Astrocyte of the spinal cord (primary cell): Measurements from ENCODE around the gene PPT2.
"Not testable (repeated sequence)": the region's sequence is repeated elsewhere in the genome, so short reads cannot be mapped to it uniquely, and the experiment has no call there.

Experiments
- DNase-seq: peaks from one replicate; pipeline ENCODE4 v3.0.0; 2011; ENCODE audit warnings: low read depth, low spot score
- H3K4me3 ChIP-seq: 2 replicates; pipeline ENCODE4 v1.5.1; 2011; ENCODE audit warnings: low read depth, mild to moderate bottlenecking, low read length, moderate library complexity
- CTCF ChIP-seq: IDR thresholded peaks from 2 replicates; pipeline ENCODE4 v1.5.1; 2012; ENCODE audit warnings: low read depth, mild to moderate bottlenecking, low read length, inconsistent platforms
- in situ Hi-C: cut with HindIII; loops from 2 replicates; pipeline ENCODE4 v1.10.0; 2017; ENCODE audit warnings: low sequenced_read_pairs

The PPT2 gene

GRCh38 chr6:32132110-32132509, 21.8 kb upstream of the PPT2 start:
- no peak for DNase-seq
- H3K4me3 ChIP-seq, result no peak overlapping the region
- TF ChIP-seq CTCF, result no peak
- in situ Hi-C loops, result no loop called here

DNA sequence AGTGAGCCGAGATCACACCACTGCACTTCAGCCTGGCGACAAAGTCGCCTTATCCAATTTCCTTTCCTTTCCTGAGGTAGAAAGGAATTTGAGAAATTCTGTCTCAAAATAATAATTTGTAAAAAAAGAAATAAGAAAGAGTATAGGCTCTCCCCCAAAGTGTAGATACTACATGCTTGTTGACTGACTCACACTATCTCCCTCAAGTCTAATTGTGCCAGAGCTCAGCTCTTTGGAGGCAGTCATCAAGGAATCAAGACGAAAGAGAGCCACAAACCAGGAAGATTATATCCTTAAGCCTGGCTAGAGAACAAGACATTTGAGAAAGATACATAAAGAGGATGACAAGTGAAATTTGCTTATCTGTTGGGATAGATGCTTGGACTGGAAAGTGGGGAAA, 20.2 kb upstream of the PPT2 start:
- no peak for TF ChIP-seq CTCF
- in situ Hi-C loops, result no loop called here
- DNase-seq, result no peak
- H3K4me3 ChIP-seq, result no peak overlapping the region

DNA sequence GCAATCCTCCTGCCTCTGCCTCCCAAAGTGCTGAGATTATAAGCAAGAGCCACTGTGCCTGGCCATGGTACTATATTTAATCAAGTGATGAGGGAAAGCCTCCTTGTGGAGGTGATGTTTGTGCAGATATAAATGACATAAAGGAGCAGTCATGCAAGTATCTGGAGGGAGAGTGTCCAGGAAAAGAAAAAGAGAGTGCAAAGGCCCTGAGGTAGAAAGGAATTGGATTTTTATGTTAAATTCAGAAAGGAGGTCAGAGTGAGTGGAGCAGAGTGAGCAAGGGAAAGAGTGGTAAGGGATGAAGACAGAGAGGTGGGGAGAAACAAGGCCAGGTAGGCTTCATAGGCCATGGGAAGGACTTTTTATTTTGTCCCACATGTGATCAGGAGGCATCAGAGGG, 16.5 kb upstream of the PPT2 start:
- H3K4me3 ChIP-seq, result no peak overlapping the region
- TF ChIP-seq CTCF, result no peak
- no peak for DNase-seq
- in situ Hi-C loops, result no loop called here

- TF ChIP-seq CTCF, result no peak
- in situ Hi-C loops, result no loop called here
- DNase-seq, result no peak
- H3K4me3 ChIP-seq, result no peak overlapping the region
These were observed 14.4 kb upstream of the PPT2 start for GRCh38 chr6:32139590-32139989.

DNA sequence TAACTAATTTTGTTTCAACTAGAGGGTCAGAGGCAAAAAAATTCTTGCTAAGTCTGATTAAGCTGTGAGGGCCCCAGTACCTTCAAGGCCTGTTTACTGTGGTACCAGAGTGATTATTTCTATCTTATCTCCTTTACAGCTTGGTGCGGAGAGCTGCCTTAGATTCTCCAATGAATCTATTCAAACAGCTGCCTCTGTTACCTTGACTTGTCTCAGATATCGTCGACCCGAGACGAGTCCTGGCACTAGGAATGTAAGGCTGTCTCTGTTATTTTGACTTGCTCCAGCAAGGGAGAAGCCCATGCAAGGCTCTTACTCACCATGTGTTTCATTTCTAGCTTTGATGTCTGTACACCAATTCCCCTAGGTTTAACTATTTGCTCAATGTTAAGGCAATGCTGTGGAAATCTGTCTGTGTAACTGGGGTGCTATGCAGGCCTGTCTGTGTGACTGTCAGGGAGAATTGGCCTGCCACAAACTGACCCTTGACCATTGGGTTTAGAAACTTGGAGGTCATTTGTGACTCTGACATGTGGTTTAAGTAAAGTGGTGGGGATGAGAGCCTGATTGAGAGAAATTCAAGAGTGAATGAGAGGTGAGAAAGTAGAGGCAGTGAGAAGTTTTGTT, 13.4 kb upstream of the PPT2 start:
- H3K4me3 ChIP-seq, result no peak overlapping the region
- TF ChIP-seq CTCF, result no peak
- no peak for DNase-seq
- in situ Hi-C loops, result no loop called here

- DNase-seq, H3K4me3 ChIP-seq, in situ Hi-C loops: not testable (repeated sequence)
These were observed 9.7 kb upstream of the PPT2 start for GRCh38 chr6:32144238-32144637.

DNA sequence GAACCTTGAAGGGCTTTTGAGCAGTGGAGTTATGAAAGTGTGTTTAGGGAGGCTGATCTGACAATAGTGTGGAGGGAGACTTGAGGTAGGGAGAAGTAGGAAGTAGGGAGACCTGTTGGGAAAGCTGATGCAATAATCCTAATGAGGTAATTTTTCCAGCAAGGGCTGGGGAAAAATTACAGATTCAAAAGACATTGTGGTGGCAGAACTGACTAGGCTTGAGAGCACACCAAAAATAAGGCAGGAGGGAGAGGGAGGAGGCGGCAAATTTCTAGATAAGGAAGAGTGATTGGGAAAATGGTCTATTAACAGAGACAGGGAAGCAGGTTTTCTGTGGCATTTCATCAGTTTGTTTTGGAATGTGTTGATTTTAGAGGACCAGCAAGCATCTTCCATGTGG, 7.7 kb upstream of the PPT2 start:
- no peak overlapping the region for H3K4me3 ChIP-seq
- in situ Hi-C loops, result no loop called here
- no peak for DNase-seq
- no peak for TF ChIP-seq CTCF
